CD4-positive, alpha-beta T cell treated with Interleukin-1 beta for 1 hour (primary cell): ENCODE results near the gene FLII.
"Not testable (repeated sequence)": the region's sequence is repeated elsewhere in the genome, so short reads cannot be mapped to it uniquely, and the experiment has no call there.

Experiments
- DNase-seq, 2 donors: peaks; one replicate each; pipeline ENCODE4 v3.0.0-alpha.2; 2020 to 2022

The FLII gene

DNA sequence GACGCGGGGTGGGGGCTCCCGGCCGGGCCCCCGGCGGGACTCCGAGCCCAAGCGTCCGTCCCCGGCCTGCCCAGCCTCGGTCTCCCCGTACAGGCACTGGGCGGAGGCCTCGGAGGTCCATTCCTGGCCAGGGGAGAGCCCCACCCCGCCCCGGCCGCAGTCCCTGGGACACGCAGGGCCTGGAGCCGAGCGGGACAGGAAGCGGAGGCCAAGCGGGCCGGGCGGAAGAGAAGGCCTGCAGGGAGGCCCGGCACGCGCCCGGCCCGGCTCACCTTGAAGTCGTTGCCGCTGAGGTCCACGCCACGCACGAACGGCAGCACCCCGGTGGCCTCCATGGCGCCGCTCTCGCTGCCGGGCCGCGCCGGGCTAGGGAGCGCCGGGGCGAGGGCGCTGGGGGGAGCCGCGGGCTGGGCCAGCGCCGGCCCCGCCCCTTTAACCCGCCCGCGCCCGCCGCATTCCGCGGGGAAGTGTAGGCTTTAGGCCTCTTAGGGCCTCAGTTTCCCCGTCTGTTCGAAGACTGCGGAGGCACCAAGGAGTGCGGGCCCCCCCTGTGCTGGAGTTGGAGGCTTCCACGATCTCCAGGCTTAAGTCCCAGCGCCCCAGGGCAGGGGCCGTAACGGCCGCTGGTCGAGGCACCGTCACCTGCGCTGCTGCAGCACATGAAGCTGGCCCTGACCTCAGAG is at the start of gene FLII:
FLII (minus strand) TSS at position 383 of the 683 bp plus-strand sequence; CDS start at position 335, 48 bp downstream.
- peak; percentile 46 to 58 for DNase-seq

- DNase-seq, result not testable (repeated sequence)
Measured at GRCh38 chr17:18303206-18303605, 44.7 kb upstream of the FLII start.

DNA sequence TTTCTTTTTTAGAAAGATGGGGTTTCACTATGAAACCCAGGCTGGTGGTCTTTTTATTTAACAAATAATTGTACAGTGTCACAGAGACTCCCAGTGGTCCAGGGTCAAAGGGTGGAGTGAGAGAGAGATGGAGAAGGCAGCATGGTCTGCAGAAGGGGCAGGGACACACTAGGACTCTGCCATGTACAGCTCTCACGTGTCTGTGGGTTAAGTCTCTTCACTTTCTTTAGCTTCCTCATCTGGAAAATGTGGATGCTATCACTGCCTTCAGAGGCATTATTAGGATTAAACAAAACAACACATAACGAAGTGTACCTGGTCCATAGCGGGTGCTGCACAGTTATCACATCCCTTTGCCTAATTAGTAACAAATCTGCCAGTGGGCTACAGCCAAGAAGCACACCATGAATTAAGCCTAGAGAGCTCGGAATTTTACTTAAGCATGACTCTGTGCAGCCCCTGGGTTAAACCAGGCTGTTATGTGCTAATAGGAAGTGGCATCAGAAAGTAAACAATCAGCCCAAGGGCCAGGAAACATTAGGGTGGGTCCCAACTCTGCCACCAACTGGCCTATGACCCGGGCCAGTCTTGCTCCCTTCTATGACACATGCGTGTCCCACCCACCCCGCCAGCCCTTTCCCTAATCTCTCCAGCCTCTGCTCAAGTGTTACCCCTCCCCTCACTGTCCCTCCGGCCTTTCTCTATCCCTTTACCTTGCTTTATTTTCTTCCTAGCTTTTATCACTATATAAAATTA is 42.4 kb upstream of the FLII start:
- DNase-seq, result peak in 1 of 2 donors; percentile 19

- DNase-seq, result not testable (repeated sequence)
Measured at GRCh38 chr17:18298061-18298460, 39.5 kb upstream of the FLII start.

- no peak for DNase-seq
Measured at GRCh38 chr17:18291718-18292540, 33.4 kb upstream of the FLII start.

DNA sequence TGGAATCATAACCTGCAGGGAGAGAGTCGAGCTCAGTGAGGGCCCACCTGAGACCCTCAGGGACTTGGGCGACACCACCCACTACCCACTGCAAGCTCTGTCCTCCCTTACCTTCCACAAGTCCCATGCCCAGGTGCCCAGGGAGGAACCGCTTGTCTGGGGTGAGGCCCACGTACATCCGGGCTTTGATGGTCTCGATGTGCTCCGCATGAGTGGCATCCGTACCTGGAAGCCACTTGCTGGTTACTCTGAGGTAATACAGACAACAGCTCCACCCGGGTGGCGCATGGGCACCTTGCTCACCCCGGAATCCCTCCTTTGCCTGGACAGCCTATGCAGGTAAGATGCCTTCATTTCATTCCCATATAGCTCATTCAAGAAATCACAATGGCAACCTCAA is 26.8 kb upstream of the FLII start:
- DNase-seq, result no peak

DNA sequence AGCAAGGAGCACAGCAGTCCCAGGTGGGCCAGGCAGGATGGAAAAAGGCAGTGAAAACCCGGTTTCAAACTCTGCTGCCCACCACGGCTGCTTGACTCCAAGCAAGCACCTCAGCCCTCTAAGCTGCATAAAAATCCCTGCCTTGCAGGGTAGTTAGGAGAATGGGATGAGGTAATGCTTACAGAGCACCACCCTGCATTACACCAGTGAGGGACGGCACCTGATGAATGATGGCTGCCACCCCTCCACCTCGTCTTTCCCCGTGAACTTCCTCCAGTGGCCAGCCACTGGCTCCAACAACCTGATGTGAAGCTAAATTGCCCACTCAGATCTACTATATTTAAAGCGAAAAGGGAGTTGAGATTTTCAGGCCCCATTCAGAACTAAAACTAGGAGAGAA is 23.2 kb upstream of the FLII start:
- no peak for DNase-seq

DNA sequence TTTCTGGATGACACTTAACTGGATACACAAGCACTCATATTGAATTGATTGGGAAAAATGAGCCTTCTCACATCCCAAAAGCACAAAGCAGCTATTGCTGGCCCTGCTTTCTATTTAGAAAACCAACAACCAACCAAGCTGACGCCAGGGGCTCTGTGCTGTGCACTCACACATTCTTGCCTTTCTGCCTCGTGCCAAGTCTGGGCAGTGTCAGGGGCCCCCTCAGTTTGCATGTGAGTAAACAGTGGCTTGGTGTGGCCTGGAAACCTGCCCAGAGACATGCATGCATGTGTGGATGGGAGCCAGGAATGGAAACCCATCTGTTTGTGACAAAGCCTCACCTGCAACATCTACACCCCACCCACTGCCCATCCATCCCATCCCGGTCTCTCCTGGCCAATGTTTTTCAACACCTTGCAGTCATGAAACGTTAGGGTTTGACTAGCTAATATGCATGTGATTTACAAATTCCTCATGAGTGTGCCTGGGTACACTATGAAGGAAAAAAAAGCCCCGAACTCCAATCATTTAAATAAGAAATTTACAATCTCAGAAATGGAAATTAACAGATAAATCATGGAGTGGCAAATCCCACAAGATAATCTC is 22.3 kb upstream of the FLII start:
- DNase-seq, result no peak

DNA sequence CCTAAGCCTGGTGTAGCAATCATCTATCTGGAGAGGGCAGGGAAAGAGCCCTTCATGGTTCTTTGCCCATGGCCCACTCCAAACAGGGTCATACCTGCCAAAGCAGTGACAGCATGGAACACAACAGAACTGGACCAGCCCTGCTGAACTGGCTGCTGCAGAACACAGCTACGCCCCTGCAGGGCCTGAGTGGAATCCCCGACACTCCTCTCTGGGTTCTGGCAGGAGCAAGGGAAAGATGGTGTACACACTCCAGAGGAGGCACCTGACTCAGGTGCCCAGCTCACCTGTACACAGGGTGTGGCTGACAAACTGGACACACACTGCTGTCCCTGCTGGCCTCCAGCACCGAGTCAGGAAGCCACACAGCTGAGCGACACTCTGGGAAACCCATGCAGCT is 21.7 kb upstream of the FLII start:
- DNase-seq, result no peak

DNA sequence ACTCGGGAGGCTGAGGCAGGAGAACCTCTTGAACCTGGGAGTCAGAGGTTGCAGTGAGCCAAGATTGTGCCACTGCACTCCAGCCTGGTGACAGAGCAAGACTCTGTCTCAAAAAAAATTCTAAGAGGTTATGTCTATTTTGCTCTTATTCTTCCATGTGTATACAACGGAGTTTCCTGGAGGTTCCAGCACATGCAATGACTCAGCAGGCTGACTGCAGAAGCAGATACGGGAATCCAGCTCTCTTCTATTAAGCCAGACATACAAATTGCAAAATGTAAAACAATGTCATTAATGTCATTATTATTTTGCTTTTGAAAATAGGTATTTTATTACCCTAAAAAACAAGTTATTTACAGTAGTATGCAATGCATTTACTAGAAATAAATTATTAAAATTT is 20.3 kb upstream of the FLII start:
- no peak for DNase-seq

DNA sequence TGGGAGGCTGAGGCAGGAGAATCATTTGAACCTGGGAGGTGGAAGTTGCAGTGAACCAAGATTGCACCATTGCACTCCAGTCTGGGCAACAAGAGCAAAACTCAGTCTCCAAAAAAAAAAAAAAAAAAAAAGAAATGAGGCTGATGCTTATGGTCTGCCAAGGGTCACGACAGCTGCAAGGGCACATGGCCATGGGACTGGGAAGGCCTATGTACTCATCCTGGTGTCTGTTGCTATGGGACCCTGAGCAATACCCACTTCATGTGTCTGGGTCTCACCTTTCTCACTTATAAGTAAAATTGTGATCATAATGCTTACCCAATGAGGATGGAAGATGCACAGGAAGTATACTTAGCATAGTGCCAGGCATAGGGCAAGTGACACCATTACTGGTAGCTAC is 18.5 kb upstream of the FLII start:
- no peak for DNase-seq

GRCh38 chr17:18270046-18270931 is 11.8 kb upstream of the FLII start:
- no peak for DNase-seq

DNA sequence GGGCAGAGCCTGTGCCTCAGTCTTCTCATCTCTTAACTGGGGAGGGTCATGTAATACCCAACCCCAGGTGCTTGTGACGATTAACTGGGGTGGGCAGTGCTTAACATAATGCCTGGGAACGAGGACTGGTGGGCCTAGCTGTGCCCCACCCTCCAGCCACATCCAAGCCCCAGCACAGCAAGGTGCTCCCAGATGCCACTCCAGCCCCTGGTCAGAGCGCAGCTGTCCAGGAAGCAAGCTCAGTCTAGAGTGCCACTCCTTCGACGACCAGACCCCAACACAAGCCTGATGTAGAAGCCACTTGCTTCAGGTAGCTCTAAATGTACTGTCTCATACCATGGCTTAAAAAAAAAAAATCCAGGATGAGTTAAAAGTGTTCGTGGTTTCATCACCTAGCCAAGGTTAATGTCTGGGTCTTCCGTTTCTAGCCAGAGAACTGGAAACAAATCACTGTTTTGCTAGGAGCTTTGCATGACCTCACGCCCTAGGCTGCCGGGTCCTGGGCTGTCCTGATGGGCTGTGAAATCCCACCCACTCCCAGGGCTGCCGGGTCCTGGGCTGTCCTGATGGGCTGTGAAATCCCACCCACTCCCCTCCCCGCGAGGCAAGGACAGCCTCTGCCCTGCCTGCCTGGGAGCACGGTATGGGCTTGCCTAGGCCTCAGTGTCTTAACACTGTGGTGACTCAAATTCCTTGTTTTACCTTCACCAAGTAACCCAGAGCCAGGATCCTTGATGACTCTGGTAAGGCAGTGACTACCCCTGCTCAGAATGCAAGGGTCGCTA is 9.6 kb upstream of the FLII start:
- no peak for DNase-seq

DNA sequence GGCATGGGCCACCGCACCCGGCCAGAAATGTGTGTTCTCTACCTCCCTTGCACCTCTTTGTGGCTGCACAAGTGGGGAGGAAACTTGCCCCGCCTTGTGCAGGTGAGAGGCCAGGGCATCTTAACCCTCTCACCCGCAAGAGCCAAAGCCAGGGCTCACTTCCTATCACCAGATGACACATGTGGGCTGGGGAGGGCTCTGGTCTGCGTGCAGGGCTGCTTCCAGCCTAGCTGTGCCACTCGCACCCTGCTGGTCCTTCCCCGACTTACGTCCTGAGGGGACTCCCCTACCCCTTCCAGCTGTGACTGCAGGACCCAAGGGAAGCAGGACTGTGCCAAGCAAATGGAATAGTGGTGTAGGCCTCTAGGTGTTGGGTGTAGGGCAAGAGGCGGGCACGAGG is 8.8 kb upstream of the FLII start:
- DNase-seq, result no peak

DNA sequence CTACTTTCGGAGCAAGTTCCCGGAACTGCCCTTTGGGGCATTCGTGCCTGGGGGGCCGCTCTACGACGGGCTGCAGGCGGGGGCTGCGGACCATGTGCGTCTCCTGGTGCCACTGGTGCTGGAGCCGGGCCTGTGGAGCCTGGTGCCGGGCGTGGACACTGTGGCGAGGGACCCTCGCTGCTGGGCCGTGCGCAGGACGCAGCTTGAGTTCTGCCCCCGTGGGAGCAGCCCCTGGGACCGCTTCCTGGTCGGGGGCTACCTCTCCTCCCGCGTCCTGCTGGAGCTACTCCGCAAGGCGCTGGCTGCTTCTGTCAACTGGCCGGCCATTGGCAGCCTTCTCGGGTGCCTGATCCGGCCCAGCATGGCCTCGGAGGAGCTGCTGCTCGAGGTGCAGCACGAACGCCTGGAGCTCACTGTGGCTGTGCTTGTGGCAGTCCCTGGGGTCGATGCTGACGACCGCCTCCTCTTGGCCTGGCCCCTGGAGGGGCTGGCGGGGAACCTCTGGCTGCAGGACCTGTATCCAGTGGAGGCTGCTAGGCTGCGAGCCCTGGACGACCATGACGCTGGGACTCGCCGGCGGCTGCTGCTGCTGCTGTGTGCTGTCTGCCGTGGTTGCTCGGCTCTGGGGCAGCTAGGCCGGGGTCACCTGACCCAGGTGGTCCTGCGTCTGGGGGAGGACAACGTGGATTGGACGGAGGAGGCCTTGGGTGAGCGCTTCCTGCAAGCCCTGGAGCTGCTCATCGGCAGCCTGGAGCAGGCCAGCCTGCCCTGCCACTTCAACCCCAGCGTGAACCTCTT is 5.5 kb upstream of the FLII start:
- no peak for DNase-seq

DNA sequence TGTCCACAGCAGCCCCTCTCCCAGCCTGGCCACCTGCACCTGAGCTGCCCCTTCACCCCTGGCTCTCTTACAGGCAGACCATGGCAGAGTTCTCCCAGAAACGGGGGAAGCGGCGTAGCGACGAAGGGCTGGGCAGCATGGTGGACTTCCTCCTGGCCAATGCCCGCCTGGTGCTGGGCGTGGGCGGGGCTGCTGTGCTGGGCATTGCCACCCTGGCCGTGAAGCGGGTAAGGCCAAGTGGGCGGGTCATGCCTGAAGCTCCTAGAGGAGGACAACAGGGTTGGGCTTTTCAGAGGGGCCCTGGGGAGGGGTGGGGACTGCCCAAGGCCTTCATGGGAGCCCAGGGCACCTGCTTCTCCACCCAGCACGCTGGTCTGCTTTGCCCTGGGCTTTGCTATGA is 4.1 kb upstream of the FLII start:
- no peak for DNase-seq

GRCh38 chr17:18262111-18262510 is 3.6 kb upstream of the FLII start:
- DNase-seq, result no peak

DNA sequence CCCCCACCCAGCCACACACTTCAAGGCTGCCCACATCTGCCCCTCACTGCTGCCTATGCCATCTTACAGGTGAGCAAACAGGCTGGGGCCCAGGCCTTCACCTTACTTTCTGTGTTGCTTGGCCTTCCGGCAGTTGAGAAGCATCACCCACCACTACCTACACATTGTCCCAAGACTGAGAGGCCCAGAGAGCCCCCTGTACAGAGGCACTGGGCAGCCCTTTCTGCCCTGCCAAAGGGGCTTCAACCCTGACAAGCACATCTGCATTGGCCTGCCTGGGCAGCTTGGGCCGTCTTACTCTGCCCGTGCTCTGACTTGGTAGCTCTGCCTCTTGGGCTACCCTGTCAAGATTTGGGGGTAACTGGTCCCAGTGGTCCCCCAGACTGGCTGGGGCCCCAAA is 3.1 kb upstream of the FLII start:
- DNase-seq, result no peak

- DNase-seq, result peak; percentile 17 to 38
Measured at GRCh38 chr17:18261146-18261515, 2.6 kb upstream of the FLII start.

- DNase-seq, result peak; percentile 92 to 93
Measured at GRCh38 chr17:18260332-18261145, 2.0 kb upstream of the FLII start, which contains the start of gene MIEF2. TSS of gene MIEF2 (plus strand) at chr17:18260662. CDS start at chr17:18262721, 2,059 bp downstream.
